ENCODE results near the gene ADH4. TPM values are rescaled to one million over a fixed set of nuclear protein-coding genes. Genes with fewer than 3 reads are reported as not detected.
"Not testable (repeated sequence)": the region's sequence is repeated elsewhere in the genome, so short reads cannot be mapped to it uniquely, and the experiment has no call there.

Gene ADH4
- total RNA-seq (2014; rRNA removed; shearing (Covaris generic); ENCODE audit: low replicate concordance) = not detected in 2 replicates

DNA sequence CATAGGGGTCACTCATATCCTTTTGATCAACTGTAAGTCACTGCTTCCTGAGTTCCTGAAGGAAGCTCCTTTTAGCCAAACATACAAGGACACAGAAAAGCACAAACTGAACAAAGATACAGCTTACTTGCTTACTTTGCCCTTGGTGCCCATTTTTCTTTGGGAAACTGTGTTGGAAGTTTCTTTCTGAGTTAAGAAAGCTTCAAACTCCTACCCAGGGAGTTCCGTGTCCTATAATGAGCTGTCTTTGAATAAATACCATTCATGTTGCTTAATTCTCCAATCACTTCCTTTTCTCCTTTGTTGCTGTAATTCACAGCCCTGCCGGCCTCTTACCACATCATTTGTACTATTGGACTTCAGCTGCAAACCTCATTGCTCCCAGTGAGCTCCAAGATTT, at the start of gene ADH4:
ADH4 (minus strand) TSS at position 228 of the 400 bp plus-strand sequence; CDS start at position 153, 75 bp downstream.
- in situ Hi-C loops (cut with HindIII; ENCODE audit: low pct_unique_long_range_greater_than_20kb, low sequenced_read_pairs) = no loop called here

DNA sequence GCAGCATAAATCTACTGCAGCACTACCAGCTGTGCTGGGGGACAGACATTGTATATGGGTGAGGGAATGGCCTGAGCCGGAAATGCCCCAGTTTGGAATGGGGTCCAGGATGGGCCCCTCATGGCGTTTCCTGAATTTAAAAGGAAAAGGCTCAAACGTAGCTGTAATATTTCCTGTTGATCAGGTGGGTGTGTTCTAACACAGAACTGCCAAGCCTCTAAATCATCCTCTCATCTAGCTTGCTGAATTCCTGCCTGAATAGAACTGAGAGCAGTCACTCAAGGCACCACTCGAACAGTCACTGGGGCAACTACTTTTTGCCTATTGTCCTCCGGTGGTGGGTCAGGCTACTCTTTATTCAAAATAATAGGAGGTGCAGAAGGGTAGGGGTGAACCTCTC, 46.2 kb upstream of the ADH4 start:
- in situ Hi-C loops (cut with HindIII; ENCODE audit: low pct_unique_long_range_greater_than_20kb, low sequenced_read_pairs) = no loop called here
- DNase-seq (ENCODE audit: low read depth) = no peak

More for the DNA sequence above, at the start of gene ADH4:
- DNase-seq (ENCODE audit: low read depth) = no peak

DNA sequence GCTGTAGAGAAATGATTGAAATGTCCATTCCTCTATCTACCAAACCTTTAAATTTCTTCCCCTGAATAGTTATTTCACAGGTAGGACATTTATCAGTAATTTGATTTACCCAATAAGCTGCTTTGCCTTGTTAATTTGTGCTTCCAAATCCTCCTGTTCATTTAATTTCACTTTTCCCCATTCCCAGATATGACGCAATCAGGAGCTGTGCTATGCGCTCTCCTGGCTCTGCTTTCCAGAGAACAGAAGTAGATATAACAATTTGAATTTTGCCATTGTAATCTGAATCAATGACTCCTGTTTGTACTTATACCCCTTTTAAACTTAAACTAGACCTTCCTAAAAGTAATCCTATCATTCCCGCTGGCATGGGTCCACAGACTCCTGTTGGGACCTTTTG, 45.8 kb upstream of the ADH4 start:
- DNase-seq (ENCODE audit: low read depth); in situ Hi-C loops (cut with HindIII; ENCODE audit: low pct_unique_long_range_greater_than_20kb, low sequenced_read_pairs): not testable (repeated sequence)

DNA sequence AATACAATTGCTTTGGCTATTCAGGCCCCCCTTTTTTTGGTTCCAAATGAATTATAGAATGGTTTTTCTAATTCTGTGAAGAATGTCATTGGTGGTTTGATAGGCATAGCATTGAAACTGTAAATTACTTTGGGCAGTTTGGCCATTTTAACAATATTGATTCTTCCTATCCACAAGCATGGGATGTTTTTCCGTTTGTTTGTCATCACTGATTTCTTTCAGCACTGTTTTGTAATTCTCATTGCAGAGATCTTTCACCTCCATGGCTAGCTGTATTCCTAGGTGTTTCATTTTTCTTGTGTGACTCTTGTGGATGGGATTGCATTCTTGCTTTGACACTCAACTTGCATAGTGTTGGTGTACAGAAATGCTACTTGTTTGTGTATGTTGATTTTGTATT, 41.9 kb upstream of the ADH4 start:
- in situ Hi-C loops (cut with HindIII; ENCODE audit: low pct_unique_long_range_greater_than_20kb, low sequenced_read_pairs) = no loop called here
- no peak for DNase-seq (ENCODE audit: low read depth)

DNA sequence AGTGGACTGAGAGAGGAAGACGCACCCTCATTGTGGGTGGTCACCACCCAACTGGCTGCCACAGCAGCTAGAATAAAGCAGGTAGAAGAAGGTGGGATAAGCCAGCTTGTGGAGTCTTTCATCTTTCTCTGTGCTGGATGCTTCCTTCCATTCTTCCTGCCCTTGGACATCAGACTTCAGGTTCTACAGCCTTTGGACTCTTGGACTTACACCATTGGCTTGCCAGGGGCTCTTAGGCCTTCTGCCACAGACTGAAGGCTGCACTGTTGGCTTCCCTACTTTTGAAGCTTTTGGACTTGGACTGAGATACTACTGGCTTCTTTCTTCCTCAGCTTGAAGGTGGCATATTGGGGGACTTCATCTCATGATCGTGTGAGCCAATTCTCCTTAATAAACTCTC, 41.5 kb upstream of the ADH4 start:
- in situ Hi-C loops (cut with HindIII; ENCODE audit: low pct_unique_long_range_greater_than_20kb, low sequenced_read_pairs) = no loop called here
- no peak for DNase-seq (ENCODE audit: low read depth)

DNA sequence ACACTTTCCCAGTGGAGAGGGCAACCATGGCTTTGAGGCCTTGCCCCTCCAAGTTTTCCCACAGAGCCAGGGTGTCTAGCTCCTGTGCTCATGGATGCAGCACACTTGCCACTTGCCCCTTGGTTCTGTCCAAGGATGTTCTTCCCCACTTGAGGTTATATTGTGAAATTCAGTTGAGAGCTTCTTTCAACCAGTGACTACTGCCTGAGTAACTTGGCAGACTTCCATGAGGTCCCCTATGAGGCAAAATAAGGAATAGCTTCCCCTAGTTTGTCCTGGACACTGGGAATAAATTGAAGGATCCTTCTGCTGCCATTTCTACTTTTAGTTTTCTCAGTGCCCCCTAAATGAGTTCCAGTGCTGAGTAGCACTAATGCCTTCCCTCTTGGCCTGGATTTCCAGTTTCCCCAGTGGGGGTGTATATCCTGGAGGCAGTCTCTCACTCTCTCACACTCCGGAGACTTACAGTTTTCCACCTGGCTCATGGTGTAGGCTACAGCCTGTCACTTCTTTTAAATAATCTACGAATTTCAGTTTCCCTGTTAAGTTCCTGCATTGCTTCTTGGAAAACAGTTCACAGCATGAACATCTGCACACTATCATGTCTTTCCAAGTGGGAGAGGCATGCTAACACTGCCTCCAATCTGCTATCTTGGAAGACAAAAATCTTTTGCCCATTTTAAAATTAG, 36.4 kb upstream of the ADH4 start:
- peak; percentile 4 for DNase-seq (ENCODE audit: low read depth)
- in situ Hi-C loops (cut with HindIII; ENCODE audit: low pct_unique_long_range_greater_than_20kb, low sequenced_read_pairs) = no loop called here

DNA sequence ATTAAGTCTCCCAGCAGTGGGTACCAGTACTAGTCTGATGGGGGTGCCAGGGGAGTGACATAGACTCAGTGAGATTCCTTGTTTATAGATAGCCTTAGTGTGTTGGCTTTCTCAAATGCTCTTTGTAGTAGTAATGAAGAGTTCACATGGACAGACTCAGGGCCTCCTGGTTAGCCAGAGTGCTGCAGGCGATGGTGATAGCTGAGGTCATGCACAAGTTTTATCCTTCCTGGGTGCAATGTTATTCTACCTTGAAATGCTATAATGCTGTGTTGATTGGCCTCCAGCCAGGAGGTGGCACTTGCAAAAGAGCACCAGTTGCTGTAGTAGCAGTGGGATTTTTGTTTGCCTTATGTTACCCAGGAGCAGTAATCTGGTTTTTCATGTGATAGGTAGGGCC, 35.5 kb upstream of the ADH4 start:
- in situ Hi-C loops (cut with HindIII; ENCODE audit: low pct_unique_long_range_greater_than_20kb, low sequenced_read_pairs) = no loop called here
- DNase-seq (ENCODE audit: low read depth) = peak; percentile 44

DNA sequence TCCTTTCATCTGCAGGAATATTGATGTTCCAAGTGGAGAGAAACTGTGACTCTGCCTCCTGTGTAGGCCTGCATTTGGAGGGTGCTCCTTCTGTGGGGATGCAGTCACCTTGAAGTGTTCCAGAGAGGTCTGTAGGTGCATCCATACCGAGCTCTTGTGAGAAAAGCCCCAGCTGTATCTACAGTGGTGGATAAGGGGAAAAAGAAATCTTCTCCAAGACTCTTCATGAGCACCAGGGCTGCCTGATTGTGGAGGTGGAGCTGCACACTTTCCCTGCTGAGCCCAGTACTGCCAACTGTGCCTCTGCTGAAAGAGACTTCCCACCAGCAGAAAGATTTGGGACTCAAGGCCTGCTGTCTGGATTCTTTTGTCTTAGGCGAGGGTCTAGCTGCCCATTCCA, 35.1 kb upstream of the ADH4 start:
- in situ Hi-C loops (cut with HindIII; ENCODE audit: low pct_unique_long_range_greater_than_20kb, low sequenced_read_pairs) = no loop called here
- DNase-seq (ENCODE audit: low read depth) = no peak

DNA sequence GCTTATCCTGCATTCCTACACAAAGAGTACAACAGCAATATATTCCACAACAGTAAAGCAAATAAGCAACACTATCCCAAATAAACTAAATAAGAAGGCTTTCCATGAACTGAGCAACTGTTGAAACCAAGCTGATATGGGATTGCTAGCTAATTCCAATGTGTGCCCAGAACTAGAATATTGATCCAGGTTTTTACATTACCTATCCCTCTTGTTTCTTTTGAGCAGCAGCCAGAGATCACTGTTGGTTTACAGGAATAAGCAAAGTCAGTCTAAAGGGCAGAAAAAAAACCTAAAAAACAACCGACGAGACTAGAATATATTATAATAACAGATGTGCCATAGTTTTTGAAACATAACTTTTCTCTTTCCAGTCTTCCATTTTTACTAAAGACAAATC, 22.4 kb upstream of the ADH4 start:
- no peak for DNase-seq (ENCODE audit: low read depth)
- in situ Hi-C loops (cut with HindIII; ENCODE audit: low pct_unique_long_range_greater_than_20kb, low sequenced_read_pairs) = no loop called here

DNA sequence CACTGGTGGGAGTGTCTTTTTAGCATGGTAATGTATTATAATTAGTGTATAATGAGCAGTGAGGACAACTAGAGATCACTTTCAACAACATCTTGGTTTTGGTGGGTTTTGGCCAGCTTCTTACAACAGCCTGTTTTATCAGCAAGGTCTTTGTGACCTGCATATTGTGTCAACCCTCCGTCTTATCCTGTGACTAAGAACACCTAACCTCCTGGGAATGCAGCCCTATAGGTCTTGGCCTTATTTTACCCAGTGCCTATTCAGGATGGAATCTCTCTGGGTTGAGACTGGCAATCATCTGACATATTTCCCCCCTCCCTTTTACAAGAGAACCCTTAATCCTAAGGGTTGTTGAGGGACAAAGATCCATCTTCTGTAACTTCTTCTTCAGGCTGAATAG, 21.9 kb upstream of the ADH4 start:
- DNase-seq (ENCODE audit: low read depth) = no peak
- in situ Hi-C loops (cut with HindIII; ENCODE audit: low pct_unique_long_range_greater_than_20kb, low sequenced_read_pairs) = no loop called here

DNA sequence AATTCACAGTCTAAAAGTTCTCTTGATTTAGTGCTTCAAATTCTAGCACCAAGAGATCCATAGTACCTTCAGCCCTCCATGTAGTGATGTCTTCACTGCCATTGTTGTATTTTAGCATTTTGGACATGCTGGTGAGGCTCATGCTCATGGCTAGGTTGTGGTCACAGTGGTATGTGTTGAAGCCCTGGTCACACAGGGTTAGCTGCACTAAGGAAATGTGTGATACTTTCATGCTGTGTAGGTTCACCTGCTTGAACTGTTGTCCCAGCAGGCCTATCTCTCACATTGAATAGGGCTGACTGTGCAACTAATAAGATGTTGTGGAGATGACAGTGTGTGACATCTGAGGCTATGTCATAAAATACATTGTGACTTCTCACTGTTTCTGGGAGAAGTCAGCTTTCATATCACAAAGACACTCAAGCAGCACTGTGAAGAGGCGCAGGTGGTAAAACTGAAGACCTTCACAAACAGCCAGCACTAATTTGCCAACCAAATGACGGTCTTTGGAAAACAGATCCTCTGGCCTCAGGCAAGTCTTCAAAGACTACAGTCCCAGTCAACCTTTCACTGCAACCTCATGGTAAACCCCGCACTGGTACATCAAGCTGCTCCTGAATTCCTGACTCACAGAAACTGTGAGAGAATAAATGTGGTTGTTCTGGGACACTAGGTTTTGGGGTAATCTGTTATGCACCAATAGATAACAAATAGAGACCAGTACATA, 17.4 kb upstream of the ADH4 start:
- in situ Hi-C loops (cut with HindIII; ENCODE audit: low pct_unique_long_range_greater_than_20kb, low sequenced_read_pairs) = no loop called here

DNA sequence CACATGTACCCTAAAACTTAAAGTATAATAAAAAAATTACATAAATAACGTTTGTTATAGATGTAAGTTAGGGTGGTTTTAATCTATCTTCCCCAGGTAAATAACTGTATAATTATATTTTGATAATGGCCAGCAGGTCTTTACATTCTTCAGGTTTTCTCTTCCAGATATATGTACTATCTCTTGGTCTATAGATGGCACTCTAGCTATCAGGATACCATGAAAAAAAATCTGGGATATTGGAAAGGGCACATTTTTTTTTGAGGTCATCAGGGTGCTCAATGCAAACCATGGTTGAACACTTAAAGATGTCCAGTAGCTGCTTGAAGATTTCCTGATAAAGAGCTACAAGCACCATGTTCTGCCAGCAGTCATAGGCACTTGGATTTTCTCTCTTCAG, 15.6 kb upstream of the ADH4 start:
- no peak for DNase-seq (ENCODE audit: low read depth)
- in situ Hi-C loops (cut with HindIII; ENCODE audit: low pct_unique_long_range_greater_than_20kb, low sequenced_read_pairs) = no loop called here

More for the DNA sequence above, 17.4 kb upstream of the ADH4 start:
- DNase-seq (ENCODE audit: low read depth) = no peak

DNA sequence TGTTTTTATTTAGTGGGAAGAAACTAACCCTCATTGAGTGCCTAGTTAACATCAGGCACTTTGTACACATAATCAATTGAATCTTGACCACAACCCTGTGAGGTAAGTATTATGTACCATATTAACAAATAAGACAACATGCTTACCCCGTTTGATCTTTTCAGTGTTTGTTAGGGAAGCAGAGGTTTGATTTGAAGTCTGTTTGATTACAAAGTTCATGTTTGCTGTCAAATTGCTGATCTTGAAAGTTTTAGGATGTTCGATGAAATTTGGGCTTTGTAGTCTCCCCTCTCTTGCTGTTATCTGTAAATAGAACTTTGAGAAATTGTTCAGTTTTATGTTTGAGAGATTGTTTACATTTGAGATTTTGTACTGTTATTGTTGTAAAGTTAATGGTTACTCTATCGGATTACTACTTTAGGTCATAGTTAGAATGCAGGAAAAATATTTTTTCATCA, 13.4 kb upstream of the ADH4 start:
- no peak for DNase-seq (ENCODE audit: low read depth)
- in situ Hi-C loops (cut with HindIII; ENCODE audit: low pct_unique_long_range_greater_than_20kb, low sequenced_read_pairs) = no loop called here

DNA sequence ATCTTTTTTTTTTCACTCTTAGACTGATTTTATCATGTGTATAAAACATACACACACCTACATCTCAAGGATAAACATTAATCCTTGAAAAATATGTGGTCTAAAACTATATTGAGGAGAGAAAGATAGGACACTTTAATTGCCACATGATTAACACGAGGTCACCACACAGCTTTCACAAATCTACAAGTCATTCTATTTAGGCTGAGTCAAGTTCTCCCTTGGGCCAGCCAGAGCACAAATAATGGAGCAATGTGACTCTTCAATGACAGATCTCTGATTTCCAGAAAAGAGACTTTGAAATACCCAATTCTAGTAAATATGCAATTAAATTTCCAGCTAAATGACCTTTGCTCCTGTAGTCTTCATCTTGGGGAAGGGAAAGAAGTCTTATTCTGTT, 12.9 kb upstream of the ADH4 start:
- in situ Hi-C loops (cut with HindIII; ENCODE audit: low pct_unique_long_range_greater_than_20kb, low sequenced_read_pairs) = no loop called here
- no peak for DNase-seq (ENCODE audit: low read depth)

DNA sequence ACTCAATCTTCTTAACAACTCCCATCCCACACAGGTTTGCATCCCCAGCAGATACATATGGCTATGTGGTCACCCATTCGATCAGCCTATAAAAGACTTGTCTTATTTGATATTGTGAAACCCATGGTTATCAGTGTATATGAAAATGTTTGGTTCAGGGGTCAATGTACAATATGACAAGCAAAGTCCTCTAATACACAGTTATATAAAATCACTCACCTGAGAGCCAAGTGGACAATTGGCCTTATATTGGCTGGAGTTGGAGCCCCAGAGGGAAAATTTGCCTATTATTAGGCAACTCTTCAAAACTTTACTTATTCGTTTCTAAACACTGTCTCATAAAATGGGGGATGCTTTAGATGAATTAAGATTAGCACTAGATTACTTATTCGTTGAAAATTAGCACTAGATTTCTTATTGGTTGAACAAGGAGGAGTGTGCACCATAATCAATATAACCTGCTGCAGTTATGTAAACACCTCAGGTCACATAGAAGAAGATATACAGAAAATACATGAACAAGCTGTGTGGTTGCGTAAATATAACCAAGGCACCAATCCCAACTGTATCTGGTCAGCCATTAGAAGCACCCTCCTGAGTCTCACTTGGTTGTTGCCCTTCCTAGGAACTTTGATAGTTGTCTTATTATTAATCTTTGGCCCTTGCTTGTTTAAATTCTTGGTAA, 10.7 kb upstream of the ADH4 start:
- in situ Hi-C loops (cut with HindIII; ENCODE audit: low pct_unique_long_range_greater_than_20kb, low sequenced_read_pairs) = no loop called here
- DNase-seq (ENCODE audit: low read depth) = no peak

DNA sequence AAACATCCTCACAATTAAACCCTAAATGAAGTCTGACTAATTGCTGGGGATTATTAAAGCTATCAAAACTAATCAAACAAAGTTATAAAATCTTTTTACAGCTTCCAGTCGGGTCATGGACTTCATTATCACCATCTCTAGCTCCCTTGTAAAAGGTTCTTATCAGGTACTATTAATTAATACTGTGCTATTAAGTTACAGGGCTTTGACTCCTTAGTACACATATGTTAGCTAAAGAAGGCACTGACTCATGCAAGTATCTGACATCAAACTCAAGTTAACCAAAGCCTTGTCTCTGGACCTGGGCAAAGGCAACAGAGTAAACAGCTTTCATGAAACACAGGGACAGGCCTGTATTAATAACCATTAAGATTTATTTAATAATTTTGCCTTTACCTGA, 7.9 kb upstream of the ADH4 start:
- in situ Hi-C loops (cut with HindIII; ENCODE audit: low pct_unique_long_range_greater_than_20kb, low sequenced_read_pairs) = no loop called here
- no peak for DNase-seq (ENCODE audit: low read depth)

DNA sequence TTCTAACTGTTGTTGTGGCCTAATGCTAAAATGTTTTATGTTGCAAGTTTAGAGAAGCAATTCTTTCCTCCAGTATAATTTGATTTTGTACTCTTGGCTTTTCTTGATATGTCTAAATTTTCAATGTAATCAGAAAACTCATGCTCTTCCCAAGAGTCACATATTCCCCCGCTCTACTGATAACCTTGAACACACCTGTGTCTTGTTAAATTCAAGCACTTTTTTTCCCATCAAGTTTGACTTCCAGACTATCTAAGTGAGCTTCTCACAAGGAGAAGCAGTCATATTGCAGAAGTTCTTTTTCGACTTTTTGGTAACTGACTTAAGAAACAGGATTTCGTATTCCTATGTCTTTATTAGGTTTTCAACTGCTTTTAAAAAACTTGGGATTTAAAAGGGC, 7.4 kb upstream of the ADH4 start:
- DNase-seq (ENCODE audit: low read depth) = no peak
- in situ Hi-C loops (cut with HindIII; ENCODE audit: low pct_unique_long_range_greater_than_20kb, low sequenced_read_pairs) = no loop called here

DNA sequence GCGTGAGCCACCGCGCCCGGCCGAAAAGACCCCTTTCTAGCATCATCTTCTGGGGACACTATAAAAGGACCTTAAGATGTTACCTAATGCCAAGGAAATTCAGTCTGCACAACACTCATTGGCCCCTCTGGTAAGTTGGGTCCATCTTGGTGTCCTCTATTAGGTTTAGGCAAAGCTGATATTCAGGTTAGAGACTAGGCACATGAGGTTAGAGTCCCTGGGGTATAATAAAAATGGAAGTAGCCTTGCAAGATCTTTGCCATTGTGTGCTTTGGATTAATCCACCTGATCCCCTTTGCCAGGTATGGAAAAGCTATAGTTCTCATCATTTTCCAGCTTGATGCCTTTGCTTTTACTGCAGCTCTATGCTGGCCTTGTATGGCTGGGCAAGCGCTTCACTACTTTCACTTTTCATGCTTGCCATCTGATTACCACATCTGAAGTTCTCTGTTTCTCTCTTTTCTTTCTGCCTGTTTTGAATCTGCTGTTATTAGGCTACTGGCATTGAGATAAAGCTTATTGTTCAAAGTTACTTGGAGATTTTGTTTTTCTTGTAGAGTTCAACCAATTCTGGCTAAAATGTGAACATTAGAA, 5.4 kb upstream of the ADH4 start:
- in situ Hi-C loops (cut with HindIII; ENCODE audit: low pct_unique_long_range_greater_than_20kb, low sequenced_read_pairs) = no loop called here
- DNase-seq (ENCODE audit: low read depth) = no peak

DNA sequence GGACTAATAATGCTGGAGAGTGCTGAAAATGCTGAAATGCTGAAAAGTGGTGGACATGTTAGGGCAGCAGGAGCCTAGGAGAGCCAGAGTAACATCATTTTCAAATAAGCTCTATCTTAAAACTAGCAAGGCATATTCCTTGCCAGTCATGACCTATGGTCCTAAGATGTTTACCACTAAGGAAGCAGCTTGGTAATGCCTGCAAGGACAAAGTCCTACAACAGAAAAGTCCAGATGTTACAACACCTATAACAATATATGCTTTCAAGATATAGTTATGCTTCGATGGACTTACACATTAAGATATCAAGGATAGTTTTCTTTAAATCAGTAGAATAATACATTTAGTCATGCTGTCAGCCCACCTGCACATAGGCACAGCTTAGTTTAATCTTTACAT, 4.5 kb upstream of the ADH4 start:
- in situ Hi-C loops (cut with HindIII; ENCODE audit: low pct_unique_long_range_greater_than_20kb, low sequenced_read_pairs) = no loop called here
- DNase-seq (ENCODE audit: low read depth) = no peak
